GM19025 (cell line): ENCODE results near the gene MAN1A1.

Experiments used
- ATAC-seq: cut with Tn5 transposase; IDR thresholded peaks from one replicate; pipeline ENCODE4 v1.9.1; 2021; ENCODE audit warnings: mild to moderate bottlenecking, low read depth, moderate library complexity; ENCODE audit not compliant: unreplicated experiment

MAN1A1 gene

GRCh38 chr6:119207327-119207726, 142.2 kb downstream of the MAN1A1 start:
- ATAC-seq, result no peak

DNA sequence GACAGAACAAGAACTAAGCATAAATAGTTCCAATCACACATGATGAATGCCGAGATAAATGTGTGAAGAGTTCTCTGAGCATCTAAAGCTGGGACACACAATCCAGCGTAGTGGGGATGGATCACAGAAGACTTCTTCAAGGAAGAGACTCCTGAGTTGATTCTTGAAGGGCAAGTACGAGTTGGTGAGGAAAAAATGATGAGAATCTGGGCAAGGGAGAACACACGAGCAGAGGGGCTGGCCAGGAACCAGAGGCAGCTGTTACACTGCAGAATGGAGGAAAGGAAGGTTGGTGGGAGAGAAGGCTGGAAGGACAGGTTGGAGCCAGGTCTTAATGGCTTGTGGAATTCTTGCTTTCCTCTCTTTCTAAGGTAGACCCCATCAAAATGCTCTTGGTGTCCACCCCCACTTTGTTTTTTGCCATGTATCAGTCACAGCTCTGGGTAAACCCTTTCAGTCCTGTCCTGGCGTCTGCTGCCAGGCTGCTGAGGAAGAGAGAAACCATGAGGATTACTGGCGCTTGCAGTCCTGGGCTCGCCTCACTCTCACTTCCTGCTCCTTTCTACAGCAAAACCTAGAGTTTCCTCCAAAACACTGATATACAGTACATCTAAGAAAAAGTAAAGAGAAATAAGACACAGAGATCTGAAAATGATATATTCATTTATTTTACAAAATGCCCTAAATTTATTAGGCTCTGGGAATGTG, 143.5 kb downstream of the MAN1A1 start:
- peak; percentile 79 for ATAC-seq

DNA sequence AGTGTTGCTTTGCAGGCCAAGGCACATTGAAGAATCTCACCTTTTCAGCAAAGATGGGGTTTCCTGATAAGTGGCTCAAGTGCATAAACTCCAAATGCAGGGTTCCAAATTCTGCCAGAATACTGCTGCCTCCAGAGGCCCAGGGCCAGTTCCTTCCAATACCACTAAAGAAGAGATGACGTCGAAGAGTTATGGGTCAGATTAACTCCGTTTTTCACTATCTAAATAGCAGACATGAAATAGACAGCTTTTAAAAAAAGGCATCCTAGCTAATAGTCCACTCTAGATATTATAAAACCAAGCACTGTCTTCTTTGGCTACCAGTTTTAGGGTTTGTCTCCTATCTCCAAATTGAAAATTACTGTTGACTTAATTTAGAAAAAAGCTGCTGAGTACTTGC, 144.8 kb downstream of the MAN1A1 start:
- ATAC-seq, result no peak

- no peak for ATAC-seq
Measured at GRCh38 chr6:119201480-119201879, 148.1 kb downstream of the MAN1A1 start.

GRCh38 chr6:119200512-119201175, 148.9 kb downstream of the MAN1A1 start:
- ATAC-seq, result no peak

DNA sequence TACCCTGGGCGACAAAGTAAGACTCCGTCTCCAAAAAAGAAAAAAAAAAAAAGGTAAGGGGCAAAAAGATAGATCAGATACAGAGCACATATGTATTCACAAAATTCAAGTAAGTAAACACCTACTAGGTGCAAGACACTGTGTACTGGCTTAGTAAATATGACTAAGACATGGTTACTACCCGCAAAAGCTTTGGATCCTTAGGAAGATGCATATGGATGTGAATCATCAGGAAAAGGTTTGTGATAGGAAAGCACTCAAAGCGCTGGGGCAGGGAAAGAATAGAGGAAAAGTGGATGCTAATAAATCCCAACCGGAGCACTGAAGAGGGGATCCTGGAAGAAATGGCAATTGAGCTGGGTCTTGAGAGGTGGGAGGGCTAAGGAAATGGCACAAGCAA, 152.3 kb downstream of the MAN1A1 start:
- no peak for ATAC-seq

DNA sequence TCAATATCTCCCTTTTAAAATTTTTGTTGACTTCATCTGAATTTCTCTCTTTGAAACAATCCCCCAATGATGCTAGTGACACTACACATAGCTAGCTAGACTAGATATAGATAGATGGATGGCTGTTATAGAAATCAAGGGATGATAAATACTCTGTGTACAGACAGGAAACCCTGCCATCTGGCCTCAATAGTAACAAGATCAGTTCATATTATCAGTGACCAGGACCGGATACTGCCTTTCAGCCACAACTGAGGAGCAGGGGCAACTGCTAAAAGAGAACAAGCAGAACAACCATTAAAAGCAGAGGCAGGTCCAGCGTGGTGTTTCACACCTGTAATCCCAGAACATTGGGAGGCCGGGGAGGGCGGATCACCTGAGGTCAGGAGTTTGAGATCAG, 152.8 kb downstream of the MAN1A1 start:
- no peak for ATAC-seq

- no peak for ATAC-seq
Measured at GRCh38 chr6:119195848-119196247, 153.7 kb downstream of the MAN1A1 start.

- no peak for ATAC-seq
Measured at GRCh38 chr6:119195204-119195603, 154.4 kb downstream of the MAN1A1 start.

DNA sequence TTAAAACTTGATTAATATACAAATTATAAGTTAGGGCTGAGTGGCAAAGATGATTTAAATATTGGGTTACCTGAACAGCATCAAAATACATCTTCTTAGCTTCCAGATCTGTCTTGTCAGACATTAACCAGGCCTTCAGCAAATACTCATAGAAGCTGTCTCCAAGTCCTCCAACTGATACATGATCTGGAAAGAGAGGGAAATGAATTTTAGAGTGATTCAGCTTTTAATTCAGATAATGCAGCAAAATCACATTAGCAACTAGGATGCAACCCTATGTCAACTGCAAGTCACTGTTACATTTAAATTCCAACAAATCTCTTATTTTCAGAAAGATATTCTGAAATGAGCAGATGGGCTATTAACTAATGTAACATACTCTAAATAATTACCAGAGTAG, 155.9 kb downstream of the MAN1A1 start:
- ATAC-seq, result no peak

GRCh38 chr6:119192200-119192599, 157.4 kb downstream of the MAN1A1 start:
- no peak for ATAC-seq

- no peak for ATAC-seq
Measured at GRCh38 chr6:119190176-119190575, 159.4 kb downstream of the MAN1A1 start.

DNA sequence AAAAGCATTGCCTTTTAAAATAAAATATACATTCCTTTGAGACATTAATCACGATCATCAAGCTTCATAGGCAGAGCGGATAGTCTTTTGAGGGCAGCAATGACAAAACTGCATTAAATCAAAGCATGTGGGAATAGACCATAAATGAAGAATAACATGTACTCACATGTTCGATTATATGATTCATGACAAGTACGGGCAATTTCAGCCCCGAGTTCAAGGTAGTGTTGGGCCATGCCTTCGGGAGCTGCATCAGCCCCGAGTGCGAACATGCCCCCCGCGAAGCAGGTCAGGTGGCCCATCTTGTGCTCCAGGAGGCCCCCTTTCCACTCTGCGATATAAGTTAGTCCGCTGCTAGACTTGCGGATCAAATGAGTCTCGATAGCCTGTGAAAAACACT, 160.1 kb downstream of the MAN1A1 start:
- no peak for ATAC-seq

DNA sequence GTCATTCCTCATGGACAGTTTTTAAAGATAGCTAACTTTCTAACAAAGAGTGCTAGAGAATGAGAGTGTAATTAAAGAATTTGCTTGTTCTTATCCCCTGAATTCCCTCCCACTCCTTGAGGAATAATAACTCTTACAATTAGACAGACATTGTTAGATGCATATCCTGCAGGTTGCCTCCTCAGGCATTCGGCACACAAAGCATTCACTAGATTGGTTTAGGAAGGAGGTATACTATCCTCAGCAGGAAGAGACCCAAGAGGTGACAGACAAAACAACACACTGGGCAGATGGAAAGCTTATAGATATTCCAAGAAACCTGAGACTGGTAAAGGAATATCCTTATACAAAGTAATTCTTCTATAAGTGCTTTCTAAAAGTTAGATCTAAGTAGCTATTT, 162.0 kb downstream of the MAN1A1 start:
- no peak for ATAC-seq

DNA sequence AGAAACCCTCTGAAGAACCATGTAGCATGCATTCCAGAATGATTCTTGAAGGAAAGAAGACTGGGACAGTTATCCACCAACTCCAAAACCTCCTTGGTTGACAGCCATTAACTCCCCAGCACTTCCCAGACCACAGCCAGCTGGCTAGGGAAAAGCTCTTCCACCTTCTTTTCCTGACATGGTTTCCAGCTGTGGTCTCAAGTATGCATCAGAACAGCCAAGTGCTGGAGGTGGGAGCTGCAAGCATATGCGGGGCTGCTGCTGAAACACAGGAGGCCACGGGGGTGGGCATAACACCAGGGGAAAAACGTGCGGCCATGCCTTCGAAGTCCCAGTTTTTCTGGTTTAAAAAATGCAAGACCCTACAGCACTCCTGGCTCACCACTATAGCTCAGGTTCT, 163.1 kb downstream of the MAN1A1 start:
- ATAC-seq, result no peak

DNA sequence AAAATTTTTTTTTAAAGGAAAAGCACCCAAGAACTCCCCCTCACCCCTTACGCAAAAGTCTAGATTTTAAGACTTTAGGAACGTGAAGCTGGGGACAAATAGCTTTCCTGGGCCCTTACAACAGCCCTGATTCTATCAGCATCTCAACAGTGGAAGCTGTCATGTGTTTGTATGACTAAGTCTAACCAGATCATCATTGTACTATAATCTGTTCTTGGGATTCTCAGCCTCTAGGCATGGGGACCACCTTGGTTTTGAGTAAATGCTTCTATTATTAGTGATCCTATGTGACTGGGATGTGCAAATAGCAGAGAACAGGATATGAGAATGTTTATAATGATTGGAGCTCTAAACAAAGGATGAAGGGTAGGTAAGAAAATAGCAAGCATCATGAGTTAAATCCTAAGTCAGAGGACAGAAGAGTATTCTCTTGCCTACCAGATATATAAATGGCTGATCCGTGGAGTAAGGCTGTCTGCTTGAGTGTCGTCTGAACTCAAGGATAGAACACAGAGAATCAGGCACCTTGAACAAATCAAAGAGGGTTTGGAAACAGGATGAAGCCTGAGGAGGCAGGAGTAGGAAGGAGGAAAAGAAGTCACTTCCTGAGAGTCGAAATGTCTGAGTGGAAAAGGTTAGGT, 165.4 kb downstream of the MAN1A1 start:
- no peak for ATAC-seq

GRCh38 chr6:119183457-119183856, 166.1 kb downstream of the MAN1A1 start:
- ATAC-seq, result no peak

DNA sequence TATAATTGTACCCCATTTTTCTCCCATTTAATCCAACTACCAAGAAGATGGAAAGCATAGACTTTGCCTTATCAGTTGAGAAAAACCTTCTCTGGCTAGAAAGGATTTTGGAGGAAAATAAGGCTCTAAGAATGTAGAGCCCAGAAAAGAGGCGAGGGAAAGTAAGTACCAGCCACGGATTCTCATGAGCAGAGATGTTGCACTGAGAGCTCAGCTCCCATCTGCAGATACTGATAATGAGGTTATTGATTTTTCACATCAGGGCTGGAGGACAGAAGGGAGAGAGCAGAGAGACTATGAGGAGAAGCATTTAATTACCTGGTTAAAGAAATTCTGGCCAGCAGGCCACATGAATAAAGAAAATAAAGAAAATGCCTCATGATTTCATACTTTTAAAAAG, 166.7 kb downstream of the MAN1A1 start:
- no peak for ATAC-seq

GRCh38 chr6:119182216-119182803, 167.3 kb downstream of the MAN1A1 start:
- no peak for ATAC-seq

GRCh38 chr6:119181046-119181445, 168.5 kb downstream of the MAN1A1 start:
- ATAC-seq, result no peak

DNA sequence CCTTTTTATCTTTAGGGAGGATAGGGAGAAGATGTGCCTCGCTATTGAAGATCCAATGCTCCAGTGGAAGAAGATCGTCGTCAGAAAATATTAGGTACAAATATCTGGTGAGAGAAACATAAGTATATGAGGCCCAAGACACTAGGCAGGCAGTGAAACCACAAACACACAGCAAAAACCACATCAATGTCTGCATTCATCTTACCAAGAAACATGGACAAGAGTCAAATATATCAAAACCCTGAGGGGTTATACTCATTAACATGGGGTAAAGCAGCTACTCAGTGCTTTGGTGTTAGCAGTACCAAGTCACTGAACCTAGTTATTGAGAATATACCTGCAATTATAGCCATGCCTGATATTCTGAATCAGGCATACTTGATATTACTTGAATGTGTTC, 169.7 kb downstream of the MAN1A1 start:
- ATAC-seq, result no peak
